Stimulated activated CD4-positive, alpha-beta T cell treated with anti-CD3 and anti-CD28 coated beads, Interleukin-4, amount 100 ng/mL, for 4 hours (primary cell): ENCODE results near the gene DAZ3.
"Not testable (repeated sequence)": the region's sequence is repeated elsewhere in the genome, so short reads cannot be mapped to it uniquely, and the experiment has no call there.

Experiments
- DNase-seq, 2 experiments: peaks; one replicate each; pipeline ENCODE4 v3.0.0-alpha.2; 2020

DAZ3 gene

GRCh38 chrY:24813293-24813692, at the start of gene DAZ3:
TSS of gene DAZ3 (minus strand) at chrY:24813393. CDS start at chrY:24813185, 208 bp downstream.
- not testable (repeated sequence) for DNase-seq

- DNase-seq = not testable (repeated sequence)
Measured at GRCh38 chrY:24833619-24834018, 20.4 kb upstream of the DAZ3 start, which contains the start of gene DAZ4. TSS of gene DAZ4 (plus strand) at chrY:24833919. CDS start at chrY:24834127, 208 bp downstream.

GRCh38 chrY:24825069-24825468, 11.9 kb upstream of the DAZ3 start:
- not testable (repeated sequence) for DNase-seq

GRCh38 chrY:24824184-24824879, 11.1 kb upstream of the DAZ3 start:
- DNase-seq = not testable (repeated sequence)

- DNase-seq = not testable (repeated sequence)
Measured at GRCh38 chrY:24821836-24822235, 8.6 kb upstream of the DAZ3 start.
